Smooth muscle cell (in vitro differentiated cells): ENCODE results near the gene VPS26B. TPM values are rescaled to one million over a fixed set of nuclear protein-coding genes. Genes with fewer than 3 reads are reported as not detected.

Source experiments
- DNase-seq: peaks from one replicate; lab custom pipeline; 2025; ENCODE audit not compliant: unreplicated experiment; lab: John Stamatoyannopoulos, UW
- H2AFZ ChIP-seq: fragments of 200-600 bp; sonication (generic); 2 replicates; pipeline ENCODE4 v1.6.0; 2016; ENCODE audit warnings: antibody characterized with exemption, low read depth, mild to moderate bottlenecking
- H3F3A ChIP-seq: fragments of 200-600 bp; sonication (generic); 2 replicates; pipeline ENCODE4 v1.6.0; 2017; ENCODE audit warnings: antibody characterized with exemption, low read depth
- H3K27ac ChIP-seq: fragments of 200-600 bp; sonication (generic); 2 replicates; pipeline ENCODE4 v1.5.1; 2016; ENCODE audit warnings: low read depth, mild to moderate bottlenecking
- H3K27me3 ChIP-seq: fragments of 200-600 bp; sonication (generic); 2 replicates; pipeline ENCODE4 v1.6.1; 2016; ENCODE audit warnings: low read depth, mild to moderate bottlenecking
- H3K36me3 ChIP-seq: fragments of 200-600 bp; sonication (generic); 2 replicates; pipeline ENCODE4 v1.5.1; 2016; ENCODE audit warnings: low read depth
- H3K4me1 ChIP-seq: fragments of 200-600 bp; sonication (generic); 2 replicates; pipeline ENCODE4 v1.5.1; 2016; ENCODE audit warnings: low read depth
- H3K4me2 ChIP-seq: fragments of 200-600 bp; sonication (generic); 2 replicates; pipeline ENCODE4 v1.6.0; 2016; ENCODE audit warnings: mild to moderate bottlenecking
- H3K4me3 ChIP-seq: fragments of 200-600 bp; sonication (generic); 2 replicates; pipeline ENCODE4 v1.5.1; 2016; ENCODE audit warnings: mild to moderate bottlenecking
- H3K79me2 ChIP-seq: fragments of 200-600 bp; sonication (generic); 2 replicates; pipeline ENCODE4 v1.6.0; 2016; ENCODE audit warnings: low read depth, mild to moderate bottlenecking
- H3K9ac ChIP-seq: fragments of 200-600 bp; sonication (generic); 2 replicates; pipeline ENCODE4 v1.6.0; 2016; ENCODE audit warnings: low read depth
- H3K9me3 ChIP-seq: fragments of 200-600 bp; sonication (generic); replicated peaks from 2 replicates; pipeline ENCODE4 v1.5.1; 2016; ENCODE audit warnings: low read depth
- H4K20me1 ChIP-seq: fragments of 200-600 bp; sonication (generic); 2 replicates; pipeline ENCODE4 v1.6.0; 2016; ENCODE audit warnings: low read depth
- CTCF ChIP-seq: fragments of 200-600 bp; sonication (generic); IDR thresholded peaks from 2 replicates; pipeline ENCODE4 v1.5.1; 2017; ENCODE audit warnings: borderline replicate concordance, mild to moderate bottlenecking, antibody characterized with exemption; ENCODE audit not compliant: insufficient read depth, poor library complexity, severe bottlenecking
- WGBS: methylation state at CpG from one replicate; pipeline ENCODE4 v1.1.7; 2016; ENCODE audit warnings: low lambda C conversion rate; 5-methylcytosine and 5-hydroxymethylcytosine counted together
- polyA plus RNA-seq: library from polyadenylated mRNA; unstranded; fragments of >200 nt; fragmentation: Nextera tagmentation; extraction: Ambion mirVana; gene quantifications from 2 replicates; pipeline ENCODE4 v1.2.1, GENCODE V29; 2016
- total RNA-seq: library from RNA; depleted of rRNA; stranded (reverse); fragments of >200 nt; gene quantifications from 2 replicates; pipeline ENCODE4 v1.2.3, GENCODE V29; 2014

Gene VPS26B
- total and polyA plus RNA-seq, 2 experiments from 2014 or later: 30.7 to 48.4 TPM

DNA sequence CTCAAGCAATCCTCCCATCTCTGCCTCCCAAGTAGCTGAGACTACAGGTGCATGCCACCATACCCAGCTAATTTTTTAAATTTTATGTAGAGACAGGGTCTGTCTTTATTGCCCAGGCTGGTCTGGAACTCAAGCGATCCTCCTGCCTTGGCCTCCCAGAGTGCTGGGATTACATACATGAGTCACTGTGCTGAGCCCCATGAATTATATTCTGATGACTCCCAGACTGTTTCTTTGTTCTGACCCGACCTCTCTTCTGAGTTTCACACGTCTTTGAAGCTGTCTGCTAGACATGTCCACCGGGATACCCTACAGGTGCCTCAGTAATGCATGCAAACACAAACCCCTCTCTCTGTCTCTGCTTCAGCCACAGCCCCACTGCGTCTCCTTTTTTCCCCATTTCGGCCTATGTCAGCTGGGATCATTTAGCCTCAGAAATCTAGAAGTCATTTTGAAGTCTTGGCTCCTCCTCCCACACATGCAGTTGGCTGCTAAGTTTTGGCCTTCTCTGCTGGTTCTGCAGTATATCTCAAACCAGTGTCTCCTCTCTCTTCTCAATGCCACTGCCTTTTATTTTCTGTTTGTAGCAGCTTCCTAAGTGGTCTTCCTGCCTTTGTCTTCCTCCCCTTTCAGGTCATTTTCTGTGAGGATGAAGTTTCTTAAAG is 4.8 kb downstream of the VPS26B start:
- no peaks in the 10 kb centered on the region for H3K27me3 ChIP-seq
- no peaks in the 10 kb centered on the region for H3K36me3 ChIP-seq
- no peaks in the 10 kb centered on the region for H3F3A ChIP-seq
- peaks cover 91% of the 10 kb centered on the region for H4K20me1 ChIP-seq
- no peak overlapping the region for H3K4me3 ChIP-seq
- H3K9ac ChIP-seq: no peak overlapping the region
- WGBS: 55% methylated on average over 6 of the region's 6 CpGs
- H3K4me1 ChIP-seq: peaks cover 10% of the 10 kb centered on the region
- H3K27ac ChIP-seq: peak overlapping the region; percentile 15
- no peak for DNase-seq
- H2AFZ ChIP-seq: no peak overlapping the region
- no peak for TF ChIP-seq CTCF
- peak overlapping the region; percentile 16 for H3K4me2 ChIP-seq
- H3K9me3 ChIP-seq: no peaks in the 10 kb centered on the region
- H3K79me2 ChIP-seq: peaks cover 66% of the 10 kb centered on the region

DNA sequence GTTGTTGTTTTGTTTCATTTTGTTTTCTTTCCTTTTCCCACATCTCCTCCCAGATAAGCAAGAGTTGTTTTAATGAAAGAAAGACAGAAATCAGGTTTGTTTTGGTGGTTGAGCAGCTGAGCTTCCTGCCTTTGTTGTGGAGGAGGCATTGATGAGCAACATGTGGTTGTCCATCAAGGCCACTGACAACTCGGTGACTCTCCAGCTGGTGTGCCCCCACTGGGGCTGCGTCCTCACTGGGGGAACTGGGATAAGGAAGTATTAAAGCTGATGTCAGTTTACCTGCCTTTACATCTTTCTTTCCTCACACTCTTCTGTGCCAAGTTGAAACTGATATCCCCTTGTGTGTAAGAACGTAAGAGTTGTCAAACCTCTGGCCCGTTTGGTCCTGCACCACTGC is 5.9 kb downstream of the VPS26B start:
- Histone ChIP-seq H3K27ac (no peak overlapping the region), H3K9ac (no peak overlapping the region), H3F3A (no peaks in the 10 kb centered on the region), H3K27me3 (no peaks in the 10 kb centered on the region), H3K79me2 (peaks cover 66% of the 10 kb centered on the region), H2AFZ (no peak overlapping the region), H3K36me3 (no peaks in the 10 kb centered on the region), H4K20me1 (peaks cover 98% of the 10 kb centered on the region), H3K4me3 (no peak overlapping the region), H3K9me3 (no peaks in the 10 kb centered on the region), H3K4me2 (no peak overlapping the region), H3K4me1 (peaks cover 9% of the 10 kb centered on the region)
- DNase-seq: no peak
- 92% methylated on average over 4 of the region's 4 CpGs for WGBS
- no peak for TF ChIP-seq CTCF

DNA sequence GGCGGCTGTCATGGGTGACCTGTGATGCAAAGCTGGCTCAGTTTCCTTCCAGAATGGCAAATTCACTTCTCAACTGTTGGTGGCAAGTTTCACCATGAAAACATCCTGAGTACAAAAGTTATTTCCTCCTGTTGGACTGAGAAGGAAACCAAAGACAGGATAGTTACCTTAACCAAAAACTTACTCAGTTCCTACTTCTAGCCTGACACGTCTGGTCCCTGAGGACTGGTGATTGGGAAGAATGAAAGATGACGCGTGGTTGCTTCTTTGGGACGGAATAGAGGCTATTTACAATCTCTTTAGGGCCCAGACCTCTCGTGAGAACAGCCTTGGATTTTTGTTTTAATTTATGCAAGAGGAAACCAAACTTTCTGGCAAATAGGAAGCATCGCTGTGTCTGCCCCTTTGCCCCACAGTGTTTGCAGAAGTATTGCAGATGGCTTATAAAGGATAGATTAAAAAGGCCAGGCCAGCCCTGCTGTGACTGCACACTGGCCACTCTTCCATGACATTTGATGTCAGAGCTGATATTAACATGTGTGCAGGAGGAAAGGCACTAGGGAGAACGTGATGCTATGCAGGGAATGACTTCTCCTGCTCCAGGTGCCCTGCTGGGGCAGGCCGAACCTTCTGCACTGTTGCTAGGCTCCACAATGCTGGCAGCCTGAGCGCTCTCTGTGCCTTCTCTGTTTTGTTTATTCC is 7.6 kb downstream of the VPS26B start:
- DNase-seq: no peak
- Histone ChIP-seq H3K79me2 (peaks cover 52% of the 10 kb centered on the region), H3K4me3 (no peak overlapping the region), H3K36me3 (no peaks in the 10 kb centered on the region), H3F3A (no peaks in the 10 kb centered on the region), H2AFZ (no peak overlapping the region), H3K9ac (no peak overlapping the region), H3K27me3 (no peaks in the 10 kb centered on the region), H3K27ac (no peak overlapping the region), H3K9me3 (no peaks in the 10 kb centered on the region), H4K20me1 (peaks cover 82% of the 10 kb centered on the region), H3K4me1 (no peaks in the 10 kb centered on the region), H3K4me2 (no peak overlapping the region)
- no peak for TF ChIP-seq CTCF
- WGBS: 80% methylated on average over 10 of the region's 10 CpGs
